Glomerular visceral epithelial cell (primary cell): Measurements from ENCODE around the gene FBXW2.

Experiments
- DNase-seq: peaks from one replicate; pipeline ENCODE4 v3.0.0-alpha.2; 2016; ENCODE audit errors: extremely low spot score

Gene FBXW2

DNA sequence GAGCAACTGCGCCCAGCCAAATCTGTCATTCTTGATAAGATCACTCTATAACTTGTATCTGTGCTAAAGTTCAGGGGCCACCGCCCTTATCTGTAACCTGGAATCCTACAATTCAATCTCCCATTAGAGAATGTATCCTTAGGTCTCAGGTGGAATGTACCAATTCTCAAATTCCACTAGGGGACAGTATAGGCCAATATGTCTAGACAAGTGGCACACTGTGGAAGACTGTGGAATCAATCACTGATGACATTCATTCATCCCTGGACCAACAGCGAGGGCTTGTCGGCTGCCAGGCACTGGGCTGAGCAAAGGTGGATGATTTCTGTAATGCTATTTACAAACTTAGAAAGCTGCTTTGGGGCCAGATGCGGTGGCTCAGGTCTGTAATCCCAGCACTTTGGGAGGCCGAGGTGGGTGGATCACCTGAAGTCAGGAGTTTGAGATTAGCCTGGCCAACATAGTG lies 50.2 kb downstream of the FBXW2 start:
- peak; percentile 35 for DNase-seq

DNA sequence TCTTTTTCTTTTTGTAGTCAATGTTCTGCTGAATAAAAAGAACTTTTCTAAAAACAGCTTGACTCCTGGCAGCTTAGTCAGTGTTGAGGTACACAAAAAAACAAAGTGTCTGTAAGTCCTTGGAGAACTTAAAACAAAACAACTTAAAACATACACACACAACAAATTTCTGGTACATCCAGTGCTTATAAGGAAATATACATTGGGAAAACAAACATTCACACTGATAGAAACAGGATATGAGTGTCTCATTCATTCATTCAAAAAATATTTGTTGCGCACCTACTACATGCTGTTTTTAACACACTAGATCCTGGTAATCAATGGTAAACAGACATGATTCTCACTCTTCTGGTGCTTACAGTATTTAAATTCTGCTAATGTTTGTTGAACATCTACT lies 51.5 kb downstream of the FBXW2 start:
- DNase-seq, result no peak

DNA sequence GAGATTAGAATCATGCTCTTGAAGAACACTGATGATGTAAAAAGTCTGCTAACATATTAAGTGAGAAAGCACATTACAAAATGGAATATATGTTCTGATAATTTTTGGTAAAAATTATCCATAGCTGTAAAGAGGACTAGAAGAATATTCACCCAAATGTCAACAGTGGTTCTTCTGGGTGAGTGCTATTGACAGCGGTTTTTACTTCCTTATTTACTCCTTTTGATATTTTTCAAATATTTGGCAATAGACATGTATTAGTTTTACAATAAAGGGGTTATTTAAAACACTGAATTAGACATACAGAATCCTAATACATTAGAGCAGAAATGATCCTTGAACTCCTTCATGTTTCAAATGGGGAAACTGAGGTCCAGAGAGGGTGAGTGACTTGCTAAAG lies 52.0 kb downstream of the FBXW2 start:
- no peak for DNase-seq

DNA sequence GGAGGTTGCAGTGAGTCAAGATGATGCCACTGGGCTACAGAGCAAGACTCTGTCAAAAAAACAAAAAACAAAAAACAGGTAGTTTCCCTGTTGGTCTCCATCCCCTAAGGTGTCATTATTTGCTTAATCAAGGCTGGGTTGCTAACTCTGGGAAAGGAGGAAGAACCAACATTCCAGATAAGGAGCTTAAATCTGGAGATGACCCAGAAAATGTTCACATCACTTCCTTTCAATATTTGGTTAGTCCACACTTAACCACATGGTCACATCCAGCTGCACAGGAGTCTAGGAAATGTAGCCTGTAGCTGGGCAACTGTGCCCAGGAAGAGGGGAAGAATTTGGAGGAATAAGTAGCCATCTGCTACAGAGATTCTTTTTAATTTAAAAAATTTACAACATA lies 53.1 kb downstream of the FBXW2 start:
- peak; percentile 32 for DNase-seq

DNA sequence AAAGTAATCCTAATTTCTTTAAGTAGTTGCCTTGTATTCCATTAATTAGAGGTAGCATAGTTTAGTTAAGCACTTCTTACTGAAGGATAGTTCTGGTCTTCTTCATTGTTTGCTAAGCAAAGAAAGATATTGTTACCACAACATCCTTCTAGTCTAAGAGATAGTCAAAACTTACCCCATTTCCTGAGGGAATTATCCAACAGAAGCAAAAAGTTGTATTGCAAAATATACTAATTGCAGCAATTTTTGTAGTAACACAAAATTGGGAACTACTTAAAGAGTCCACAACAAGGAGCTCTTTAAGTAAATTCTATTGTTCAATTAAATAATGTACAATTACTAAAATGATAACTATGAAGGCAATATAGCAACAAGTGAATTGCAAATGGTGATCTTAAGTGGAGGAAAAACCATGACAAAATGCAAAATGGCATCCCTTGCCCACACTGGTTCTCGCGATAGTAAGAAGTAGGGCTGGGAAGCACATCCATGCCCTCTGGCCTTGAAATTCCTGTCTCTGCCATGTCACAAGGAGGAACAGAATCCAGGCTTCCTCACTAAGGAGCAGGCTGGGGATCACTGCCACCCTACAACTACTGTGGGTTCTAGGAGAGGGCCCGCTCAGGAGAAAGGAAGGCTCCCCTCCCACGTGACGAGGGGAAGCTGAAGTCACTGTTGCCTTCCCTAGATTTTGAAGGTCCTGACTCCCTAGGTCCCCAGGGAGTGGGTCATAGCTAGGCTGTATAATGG lies 55.6 kb downstream of the FBXW2 start:
- no peak for DNase-seq

DNA sequence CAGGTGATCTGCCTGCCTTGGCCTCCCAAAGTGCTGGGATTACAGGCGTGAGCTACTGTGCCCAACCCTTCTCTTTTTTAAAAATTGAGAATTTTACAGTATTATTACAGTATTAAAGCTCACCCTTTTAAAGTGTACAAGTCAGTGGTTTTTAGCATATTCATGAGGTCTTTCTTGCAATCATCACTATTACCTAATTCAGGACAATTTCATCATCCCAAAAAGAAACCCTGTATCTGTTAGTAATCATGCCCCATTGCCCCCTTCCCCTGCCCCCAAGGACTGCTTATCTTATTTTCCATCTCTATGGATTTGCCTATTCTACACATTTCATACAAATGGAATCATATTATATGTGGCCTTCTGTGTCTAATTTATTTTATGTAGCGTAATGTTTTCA lies 56.3 kb downstream of the FBXW2 start:
- no peak for DNase-seq

DNA sequence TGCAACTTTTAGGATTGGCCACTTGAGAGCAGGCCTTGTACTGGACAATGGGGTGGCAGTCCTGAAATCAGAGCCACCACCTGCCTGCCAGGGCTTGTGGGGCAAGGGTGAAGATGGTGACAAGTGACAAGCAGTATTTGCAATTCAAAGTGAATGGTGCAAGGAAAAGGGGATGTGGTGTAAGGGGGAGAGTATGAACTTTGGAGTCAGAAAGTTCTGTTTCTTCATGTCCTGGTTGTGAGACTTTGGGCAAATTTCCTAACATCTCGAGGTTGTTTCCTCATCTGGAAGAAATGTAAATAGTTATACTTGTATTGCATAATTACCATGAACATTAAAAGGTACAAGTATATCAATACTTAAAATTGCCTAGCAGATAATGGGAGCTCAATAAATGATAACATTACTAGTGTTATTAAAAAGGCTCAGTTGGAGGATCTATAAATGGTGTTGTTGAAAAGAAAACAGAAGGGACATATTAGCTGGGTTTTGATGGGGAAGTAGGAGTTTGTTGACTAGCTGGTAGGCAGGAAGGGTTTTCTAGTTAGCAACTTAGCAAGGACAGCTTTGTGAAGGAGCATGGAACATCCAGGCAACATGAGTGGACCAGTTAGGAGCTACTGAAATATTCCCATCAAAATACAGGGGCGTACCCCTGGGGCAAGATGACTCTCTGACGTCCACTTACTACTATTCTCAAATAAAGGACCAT lies 57.6 kb downstream of the FBXW2 start:
- no peak for DNase-seq

DNA sequence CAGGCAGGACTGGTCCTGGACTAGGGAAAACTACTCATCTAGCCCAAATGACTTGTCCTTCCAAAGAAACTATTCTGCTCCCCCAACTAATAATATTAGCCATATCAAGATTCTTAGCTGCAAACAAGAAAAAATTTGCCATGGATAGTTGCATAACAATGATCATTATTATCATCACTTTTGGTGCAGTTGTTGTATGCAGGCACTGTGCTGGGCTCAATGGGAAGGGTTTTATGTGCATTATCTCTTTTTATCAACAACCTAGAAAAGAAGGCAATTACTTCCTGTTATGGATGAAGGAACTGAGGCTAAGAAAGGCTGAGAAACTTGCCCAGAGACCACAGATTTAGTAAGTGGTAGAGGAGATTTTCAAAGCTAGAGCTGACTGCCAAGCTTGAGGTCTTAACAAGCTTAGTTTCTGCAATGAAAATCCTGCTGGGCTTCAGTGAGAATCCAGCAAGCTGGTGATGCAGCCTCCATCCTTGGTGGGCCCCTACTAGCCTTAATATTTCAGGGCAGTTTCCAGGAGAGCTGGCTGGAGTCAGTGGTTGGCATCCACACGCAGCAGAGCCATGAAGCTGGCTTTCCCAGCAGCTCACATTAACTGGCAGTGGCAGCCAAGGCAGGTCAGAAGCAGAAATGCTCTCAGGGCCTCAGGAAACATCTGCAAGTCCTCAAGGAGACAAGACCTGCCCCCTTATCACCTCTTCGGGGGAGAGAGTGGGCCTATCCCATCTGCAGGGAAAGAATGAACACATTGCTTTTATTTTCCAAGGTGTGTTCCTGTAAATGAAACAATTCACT lies 58.4 kb downstream of the FBXW2 start:
- DNase-seq, result no peak

DNA sequence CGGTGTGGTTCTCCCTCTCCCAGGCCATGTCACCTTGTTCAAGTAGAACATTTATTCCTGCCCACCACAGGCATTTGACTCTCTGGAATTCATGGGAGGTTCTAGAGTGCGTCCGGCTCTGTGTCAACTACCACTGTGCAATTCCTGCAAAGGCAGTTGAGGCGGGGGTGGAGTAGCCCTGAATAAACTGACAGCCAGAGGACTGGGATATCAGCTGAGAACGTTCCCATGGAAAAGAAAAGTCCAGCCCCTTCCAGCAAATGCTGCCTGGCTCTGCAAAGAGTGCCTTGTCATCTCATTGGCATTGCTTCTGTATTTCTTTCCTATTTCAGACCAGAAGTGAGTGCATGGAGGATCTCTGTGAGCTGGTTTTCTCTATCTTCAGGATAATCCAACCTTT lies 60.0 kb downstream of the FBXW2 start:
- peak; percentile 56 for DNase-seq

DNA sequence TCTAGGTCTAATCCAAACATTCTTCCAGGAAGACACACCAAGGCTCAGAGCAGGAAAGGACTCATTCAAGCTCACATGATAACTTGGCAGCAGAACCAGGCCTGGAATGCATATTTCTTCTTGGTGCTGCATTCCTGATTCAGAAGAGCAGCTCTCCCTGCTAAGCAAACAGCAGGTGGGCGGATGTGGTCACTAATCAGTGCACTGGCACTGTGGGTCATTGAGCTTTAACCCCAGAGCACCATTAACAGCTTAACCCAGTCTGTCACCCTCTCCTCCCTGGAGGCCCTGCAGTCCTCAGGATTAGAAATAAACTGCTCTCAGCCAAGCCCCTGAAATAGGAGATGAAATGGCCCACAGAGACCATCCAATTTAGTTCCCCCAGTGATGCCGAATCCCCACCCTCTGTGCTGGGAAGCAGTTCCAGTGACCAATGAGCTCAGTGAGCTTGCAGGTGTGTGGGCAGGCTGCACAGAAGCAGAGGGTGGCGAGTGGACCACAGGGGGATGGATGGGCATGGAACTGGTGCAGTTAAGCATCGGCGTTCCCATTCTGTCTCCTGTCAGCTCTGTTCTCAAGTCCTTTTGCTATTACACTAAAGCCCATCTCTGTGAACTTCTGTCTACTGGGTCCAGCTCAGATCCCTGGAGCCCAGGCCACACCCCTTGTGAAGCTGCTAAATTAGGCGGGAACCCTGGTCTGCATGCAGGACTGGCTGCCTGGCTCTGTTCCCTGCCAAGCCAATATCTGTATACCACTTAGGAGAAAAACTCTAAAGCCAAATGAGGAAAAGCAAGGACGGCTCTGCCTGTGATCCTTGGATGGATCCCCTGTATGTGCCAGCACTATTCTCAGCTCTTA lies 62.3 kb downstream of the FBXW2 start:
- peak; percentile 99 for DNase-seq

DNA sequence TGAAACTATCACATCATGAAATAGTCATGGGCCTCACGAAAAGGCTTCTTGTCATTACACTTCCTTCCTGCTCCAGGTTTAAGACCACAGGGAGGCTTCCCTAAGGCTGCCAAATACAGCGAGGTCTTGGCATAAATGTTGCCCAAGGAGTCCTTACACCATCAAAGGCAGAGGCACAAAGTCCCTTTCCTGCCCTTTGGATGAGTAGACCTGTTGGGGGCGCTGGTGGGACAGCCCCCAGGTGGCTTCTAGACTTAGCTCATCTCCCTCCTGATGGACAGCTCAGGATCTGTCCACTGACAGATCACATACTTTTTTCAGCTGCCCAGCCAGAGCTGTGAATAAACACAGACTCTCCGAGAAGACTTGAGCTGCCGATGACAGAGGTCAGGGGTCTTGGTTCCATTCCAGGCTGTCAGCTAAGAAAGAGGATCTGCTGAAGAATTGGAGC lies 63.4 kb downstream of the FBXW2 start:
- peak; percentile 36 for DNase-seq

DNA sequence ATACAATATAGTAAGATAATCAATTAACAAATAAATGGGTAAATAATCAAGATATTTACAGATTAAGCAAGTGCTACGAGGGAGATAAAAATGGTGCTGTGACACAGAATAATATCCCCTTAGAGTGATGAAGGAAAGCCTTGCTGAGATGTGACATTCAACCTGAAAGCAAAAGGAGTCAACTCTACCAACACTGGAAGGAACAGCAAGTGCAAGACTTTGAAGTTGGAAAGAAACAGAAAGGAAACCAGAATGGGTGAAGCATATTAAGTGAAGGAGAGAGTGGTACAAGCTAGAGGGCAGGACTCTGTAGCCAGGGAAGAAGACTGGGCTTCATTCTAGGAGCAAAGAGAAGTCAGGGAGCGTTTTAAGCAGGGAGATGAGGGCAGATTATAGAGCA lies 66.7 kb downstream of the FBXW2 start:
- DNase-seq, result no peak

DNA sequence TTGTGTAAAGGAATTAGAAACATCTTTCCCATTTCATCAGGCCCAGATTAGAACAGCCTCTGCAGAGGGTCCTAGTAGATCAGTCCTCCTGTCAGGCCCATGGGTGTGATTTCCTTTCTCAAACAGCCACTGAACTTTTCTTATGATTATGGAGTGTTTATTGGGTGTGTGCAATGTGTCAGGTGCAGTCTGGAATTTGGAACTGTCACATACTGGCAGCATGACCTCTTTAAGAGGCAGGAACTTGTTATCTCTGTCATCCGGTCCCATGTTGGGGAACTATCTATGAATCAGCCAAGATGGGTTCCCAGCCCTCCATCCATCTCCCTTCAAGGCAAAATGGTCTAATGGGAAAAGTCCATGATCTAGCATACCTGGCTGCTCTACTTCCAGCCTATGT lies 67.3 kb downstream of the FBXW2 start:
- no peak for DNase-seq

DNA sequence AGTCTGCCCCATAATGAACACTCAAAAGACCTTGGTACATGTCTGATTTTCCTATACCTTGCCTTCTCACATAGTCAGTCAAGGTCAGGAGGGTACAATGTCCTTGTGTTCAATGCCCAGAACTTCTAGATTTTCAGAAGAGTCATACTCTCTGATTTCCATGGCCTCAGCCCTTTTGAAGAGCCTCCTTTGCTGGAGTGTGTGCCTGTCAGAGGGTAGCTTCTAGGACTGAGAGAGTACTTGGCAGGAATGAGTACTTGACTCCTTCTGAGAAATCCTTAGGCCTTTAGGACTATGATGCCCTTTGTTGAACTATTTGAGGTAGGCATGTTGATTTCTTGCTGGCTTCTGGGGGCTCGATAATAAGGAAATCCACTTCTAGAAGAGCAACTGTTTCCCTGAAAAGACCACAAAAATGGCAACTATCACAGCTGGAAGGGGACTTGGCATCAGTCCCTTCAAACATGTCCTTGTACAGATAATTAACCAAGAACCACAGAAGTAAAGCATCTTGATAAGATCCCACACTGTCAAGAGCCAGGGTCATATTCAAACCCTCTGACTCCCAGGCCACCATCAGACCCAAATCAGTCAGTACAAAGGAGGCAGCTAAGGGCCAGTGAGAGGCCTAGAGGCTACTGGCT lies 68.3 kb downstream of the FBXW2 start:
- no peak for DNase-seq

DNA sequence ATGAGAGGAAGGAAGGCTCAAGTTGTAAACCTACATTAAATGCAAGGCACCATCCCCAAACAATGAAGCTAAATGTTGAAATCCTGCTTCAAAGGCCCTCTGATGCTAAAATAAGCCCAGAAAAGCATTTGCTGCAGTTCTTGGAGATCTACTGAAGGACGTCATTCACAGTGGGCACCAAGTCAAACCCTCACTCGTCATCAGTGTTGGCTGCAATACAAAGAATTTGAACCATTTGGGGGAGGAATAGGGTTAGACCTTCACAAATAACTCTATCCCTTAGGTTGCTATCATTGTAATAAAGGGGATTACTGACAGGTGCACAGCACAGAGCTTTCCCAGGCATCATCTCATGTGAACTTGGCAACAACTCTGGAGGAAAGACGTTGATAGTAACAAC lies 69.7 kb downstream of the FBXW2 start:
- DNase-seq, result no peak

DNA sequence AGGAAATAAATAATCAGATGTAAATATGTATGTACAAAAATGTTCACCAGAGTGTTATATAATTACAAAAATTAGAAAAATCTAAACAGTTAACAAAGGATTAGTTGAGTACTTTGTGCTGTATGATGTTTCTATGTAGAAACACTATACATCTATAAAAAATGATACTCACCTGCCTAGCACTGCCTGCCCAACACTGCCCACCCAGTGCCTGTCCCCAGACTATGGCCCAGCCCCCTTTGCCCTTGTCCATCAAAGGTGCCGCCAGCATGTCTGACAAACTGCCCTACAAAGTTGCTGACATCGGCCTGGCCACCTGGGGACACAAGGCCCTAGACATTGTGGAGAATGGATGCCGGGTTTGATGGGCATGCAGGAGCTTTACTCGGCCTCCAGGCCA lies 72.8 kb downstream of the FBXW2 start:
- no peak for DNase-seq

DNA sequence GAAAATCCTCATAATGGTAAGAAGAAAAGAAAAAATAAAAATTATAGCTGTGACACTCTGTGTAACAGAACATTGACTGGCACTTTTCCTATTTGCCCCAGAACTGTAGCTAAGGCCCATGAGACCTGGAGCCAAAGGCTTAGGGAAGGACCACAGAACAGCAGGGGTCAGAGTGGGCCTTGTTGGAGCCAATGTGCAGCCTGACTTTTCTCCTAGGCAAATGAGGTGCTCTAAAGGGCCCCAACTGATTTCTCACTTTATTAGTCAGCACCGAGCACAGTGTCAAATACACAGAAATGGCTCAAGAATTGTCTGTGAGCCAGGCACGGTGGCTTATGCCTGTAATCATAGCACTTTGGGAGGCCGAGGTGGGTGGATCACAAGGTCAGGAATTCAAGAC lies 74.9 kb downstream of the FBXW2 start:
- no peak for DNase-seq

DNA sequence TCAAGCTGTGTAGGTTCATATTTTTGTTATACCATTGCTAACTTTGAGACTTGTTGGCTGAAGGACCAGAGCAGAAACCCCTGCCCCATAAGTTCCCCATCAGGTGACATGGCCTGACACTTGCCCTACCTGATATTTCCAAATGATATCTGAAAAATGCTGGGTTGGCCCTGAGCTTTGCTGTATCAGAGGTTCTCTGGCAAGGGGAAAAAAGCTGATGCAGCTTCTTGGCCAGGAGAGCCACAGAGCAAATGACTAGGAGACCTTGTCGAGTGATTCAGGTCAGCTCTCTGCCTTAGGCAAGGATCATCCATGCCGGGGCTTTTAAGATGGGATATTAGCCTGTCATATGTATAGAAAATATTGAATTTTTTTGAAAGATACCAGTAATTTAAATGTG lies 76.0 kb downstream of the FBXW2 start:
- DNase-seq, result no peak

DNA sequence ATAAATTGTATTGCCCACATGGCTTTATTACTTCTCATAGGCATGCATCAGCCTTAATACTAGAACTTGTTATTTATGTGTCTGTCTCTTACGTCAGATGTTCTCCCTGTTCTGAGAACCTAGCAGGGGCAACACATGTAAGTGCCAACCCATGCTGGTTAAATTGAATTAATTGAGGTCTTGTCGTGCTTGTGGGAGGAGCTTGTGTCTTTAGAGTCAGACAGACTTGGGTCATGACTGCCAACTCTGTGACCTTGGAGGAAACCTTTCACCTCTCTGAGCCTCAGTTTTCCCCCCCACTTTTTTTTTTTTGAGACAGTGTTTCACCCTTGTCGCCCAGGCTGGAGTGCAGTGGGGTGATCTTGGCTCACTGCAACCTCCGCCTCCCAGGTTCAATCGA lies 76.7 kb downstream of the FBXW2 start:
- DNase-seq, result no peak

DNA sequence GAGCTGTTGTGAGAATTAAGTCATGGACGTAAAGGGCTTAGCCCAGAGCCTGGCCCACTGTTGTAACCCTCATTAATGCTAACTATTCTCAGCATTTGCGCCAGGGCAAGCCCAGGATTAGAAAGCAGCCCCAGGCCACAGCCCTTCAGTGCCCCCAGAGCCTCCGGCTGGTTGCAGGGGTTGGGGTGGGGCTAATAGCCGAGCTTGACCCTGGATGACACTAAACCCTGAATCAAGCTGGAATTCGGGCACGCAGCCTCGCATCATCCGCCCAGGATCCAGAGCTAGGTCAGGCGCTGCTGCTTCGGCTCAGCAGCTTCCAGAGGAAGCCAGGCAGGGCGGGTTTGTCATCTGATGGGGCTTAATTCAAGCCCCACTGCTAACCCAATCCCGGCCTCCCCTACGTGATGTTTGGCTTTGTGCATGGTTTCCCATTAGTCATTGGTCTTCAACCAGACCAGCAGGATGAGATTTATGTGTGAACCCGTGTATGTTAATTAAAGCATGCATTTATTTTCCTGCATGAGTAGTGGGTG lies 77.8 kb downstream of the FBXW2 start:
- peak; percentile 82 for DNase-seq

DNA sequence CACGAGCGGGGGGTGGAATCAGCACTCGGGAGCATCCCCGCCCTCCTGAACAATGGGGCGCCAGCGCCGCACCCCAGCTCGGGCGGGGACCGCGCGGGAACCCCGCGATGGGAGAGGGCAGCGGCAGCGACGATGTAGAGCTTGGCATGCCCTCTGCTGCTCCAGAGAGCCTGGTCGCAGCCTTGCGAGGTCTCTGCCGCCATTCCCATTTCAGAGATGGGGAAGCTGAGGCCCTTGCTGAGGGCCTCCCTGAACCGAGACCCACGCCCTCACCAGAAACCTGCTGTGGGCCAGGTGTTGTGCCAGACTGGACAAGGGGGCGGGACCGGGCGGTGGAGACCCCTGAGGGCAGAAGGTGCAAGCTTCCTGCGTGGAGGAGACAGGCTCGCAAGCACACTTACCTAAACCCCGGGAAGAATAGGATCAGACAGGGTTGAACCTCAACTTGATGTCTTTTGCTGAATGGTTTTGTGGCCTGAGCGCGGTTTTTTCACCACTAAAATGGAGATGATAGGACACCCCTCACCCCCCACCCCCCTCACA lies 78.3 kb downstream of the FBXW2 start:
- no peak for DNase-seq
